ENCODE measurements around the gene RAB40C. TPM values are rescaled to one million over a fixed set of nuclear protein-coding genes. Genes with fewer than 3 reads are reported as not detected.

The RAB40C gene
- total and polyA plus RNA-seq, 7 donors: 16.8 to 41.2 (median 28.8) TPM

DNA sequence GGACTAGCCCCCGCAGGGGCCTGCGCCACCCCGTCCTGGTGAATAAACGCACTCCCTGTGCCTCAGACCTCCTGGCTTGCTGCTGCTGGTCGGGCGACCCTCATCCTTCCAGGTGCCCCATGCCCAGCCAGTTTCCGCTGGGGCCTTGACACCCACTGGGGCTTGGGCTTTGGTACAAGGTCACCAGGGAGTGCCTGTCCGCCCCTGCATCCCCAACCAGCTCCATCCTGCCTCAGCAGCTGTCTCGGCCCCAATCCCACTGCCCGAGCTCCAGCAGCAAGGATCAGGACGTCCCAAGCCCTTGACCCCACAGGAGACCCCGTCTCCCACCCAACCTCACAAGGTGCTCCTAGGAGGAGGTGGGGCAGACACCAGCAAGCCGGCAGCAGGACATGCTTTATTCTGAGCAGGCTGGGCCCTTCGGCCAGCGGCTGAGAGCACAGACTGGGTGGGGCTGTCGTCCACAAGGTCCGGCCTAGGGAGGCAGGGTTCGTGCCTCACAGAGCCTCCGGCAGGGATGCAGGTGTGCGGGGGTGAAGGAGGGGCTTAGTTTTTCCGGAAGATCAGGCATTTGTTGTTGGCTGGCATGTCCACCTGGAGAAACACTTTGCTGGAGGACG, 44.3 kb downstream of the RAB40C start:
- peaks cover 0 to 53% (median 46%) of the 10 kb centered on the region in 4 donors for H3K4me1 ChIP-seq
- H3K9me3 ChIP-seq: no peaks in the 10 kb centered on the region
- TF ChIP-seq EP300 (IDR thresholded peaks at IDR 0.05) (no peak), POLR2A (IDR thresholded peaks at IDR 0.05) (no peak), POLR2AphosphoS5 (IDR thresholded peaks at IDR 0.05) (no peak)
- TF ChIP-seq, protein P1, sequence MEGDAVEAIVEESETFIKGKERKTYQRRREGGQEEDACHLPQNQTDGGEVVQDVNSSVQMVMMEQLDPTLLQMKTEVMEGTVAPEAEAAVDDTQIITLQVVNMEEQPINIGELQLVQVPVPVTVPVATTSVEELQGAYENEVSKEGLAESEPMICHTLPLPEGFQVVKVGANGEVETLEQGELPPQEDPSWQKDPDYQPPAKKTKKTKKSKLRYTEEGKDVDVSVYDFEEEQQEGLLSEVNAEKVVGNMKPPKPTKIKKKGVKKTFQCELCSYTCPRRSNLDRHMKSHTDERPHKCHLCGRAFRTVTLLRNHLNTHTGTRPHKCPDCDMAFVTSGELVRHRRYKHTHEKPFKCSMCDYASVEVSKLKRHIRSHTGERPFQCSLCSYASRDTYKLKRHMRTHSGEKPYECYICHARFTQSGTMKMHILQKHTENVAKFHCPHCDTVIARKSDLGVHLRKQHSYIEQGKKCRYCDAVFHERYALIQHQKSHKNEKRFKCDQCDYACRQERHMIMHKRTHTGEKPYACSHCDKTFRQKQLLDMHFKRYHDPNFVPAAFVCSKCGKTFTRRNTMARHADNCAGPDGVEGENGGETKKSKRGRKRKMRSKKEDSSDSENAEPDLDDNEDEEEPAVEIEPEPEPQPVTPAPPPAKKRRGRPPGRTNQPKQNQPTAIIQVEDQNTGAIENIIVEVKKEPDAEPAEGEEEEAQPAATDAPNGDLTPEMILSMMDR (IDR thresholded peaks at IDR 0.05): no peak
- H3K27me3 ChIP-seq: peaks cover 0 to 13% (median 0%) of the 10 kb centered on the region in 3 donors
- no peak for DNase-seq
- no peak overlapping the region for H3K27ac ChIP-seq
- no peak overlapping the region for H3K4me3 ChIP-seq
- intact Hi-C loops (cut with DNase I): no loop called here
- H3K36me3 ChIP-seq: peaks cover 0 to 21% (median 12%) of the 10 kb centered on the region in 4 donors
- 91 to 93% methylated on average over 22 of the region's 22 CpGs for WGBS, 2 donors

DNA sequence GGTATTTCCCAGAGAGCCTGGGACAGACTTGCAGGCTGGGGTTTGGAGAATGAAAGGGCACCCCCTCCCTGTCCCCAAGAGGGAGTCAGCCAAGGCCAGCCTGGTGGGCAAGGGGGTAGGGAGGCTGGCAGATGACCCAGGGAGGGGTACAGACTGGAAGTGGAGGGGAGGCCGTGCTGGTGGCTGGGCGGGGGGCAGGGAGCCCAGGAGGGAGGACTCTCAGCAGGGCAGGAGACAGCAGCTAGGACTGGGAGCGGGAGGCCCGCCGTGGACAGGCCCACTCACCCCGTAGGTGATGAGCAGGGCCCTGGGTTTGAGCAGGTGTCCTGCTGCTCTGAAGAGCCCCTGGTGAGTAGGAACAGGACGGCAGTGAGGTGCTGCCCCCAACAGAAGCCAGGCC, 45.1 kb downstream of the RAB40C start:
- H3K4me3 ChIP-seq: peak overlapping the region in 3 of 4 donors; percentile 64 to 98 (median 82)
- DNase-seq: no peak
- intact Hi-C loops (cut with DNase I): no loop called here
- no peak overlapping the region for H3K27ac ChIP-seq
- peaks cover 0 to 13% (median 0%) of the 10 kb centered on the region in 3 donors for H3K27me3 ChIP-seq
- no peak for TF ChIP-seq EP300 (IDR thresholded peaks at IDR 0.05)
- TF ChIP-seq POLR2A (IDR thresholded peaks at IDR 0.05): no peak
- TF ChIP-seq POLR2AphosphoS5 (IDR thresholded peaks at IDR 0.05): no peak
- TF ChIP-seq, protein P1 (IDR thresholded peaks at IDR 0.05): no peak
- no peaks in the 10 kb centered on the region for H3K9me3 ChIP-seq
- H3K4me1 ChIP-seq: peaks cover 0 to 44% (median 41%) of the 10 kb centered on the region in 4 donors
- WGBS, 2 donors: 83 to 89% methylated on average over 7 of the region's 7 CpGs
- peaks cover 0 to 21% (median 12%) of the 10 kb centered on the region in 4 donors for H3K36me3 ChIP-seq

DNA sequence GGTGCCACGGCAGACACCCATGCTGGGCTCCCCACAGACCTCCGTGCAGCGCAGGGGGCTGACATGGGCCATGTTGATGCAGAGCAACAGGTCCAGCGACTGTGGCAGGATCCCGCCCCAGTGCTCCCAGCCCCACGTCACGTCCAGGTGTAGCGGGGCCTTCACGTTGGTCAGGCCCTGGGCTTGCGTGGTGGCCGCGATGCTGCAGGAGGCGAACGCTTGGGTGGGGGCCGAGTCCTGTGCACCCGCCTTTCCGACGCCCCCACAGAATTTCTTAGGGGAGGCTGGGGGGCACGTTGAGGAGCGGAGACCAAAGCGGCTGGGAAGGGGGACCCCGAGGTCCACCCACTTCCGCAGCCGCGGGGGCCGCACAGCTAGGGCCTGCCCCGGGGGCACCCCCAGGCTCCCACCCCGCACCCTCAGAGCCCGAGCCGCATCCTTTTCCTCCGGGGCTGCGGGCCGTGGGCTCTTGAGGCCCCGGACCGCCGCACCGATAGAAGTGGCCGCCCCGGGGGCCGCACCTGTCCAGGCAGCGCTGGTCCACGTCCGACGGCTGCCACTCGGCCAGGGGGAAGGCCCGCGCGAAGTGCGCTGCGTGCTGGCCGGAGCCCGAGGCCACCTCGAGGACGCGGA, 45.8 kb downstream of the RAB40C start:
- intact Hi-C loops (cut with DNase I): loop anchor here (2.0 kb wide), 1 partner anchor 47 kb away; no protein-coding TSS in a partner anchor
- Histone ChIP-seq H3K4me1 (peaks cover 0 to 38% (median 34%) of the 10 kb centered on the region in 4 donors), H3K4me3 (peak overlapping the region; percentile 64 to 98 (median 81)), H3K27me3 (peaks cover 0 to 13% (median 0%) of the 10 kb centered on the region in 3 donors), H3K27ac (peak overlapping the region; percentile 89 to 99 (median 97)), H3K36me3 (peaks cover 0 to 21% (median 12%) of the 10 kb centered on the region in 4 donors), H3K9me3 (no peaks in the 10 kb centered on the region)
- WGBS, 2 donors: 1 to 4% methylated on average over 55 of the region's 55 CpGs
- TF ChIP-seq EP300 (IDR thresholded peaks at IDR 0.05) (no peak), POLR2AphosphoS5 (IDR thresholded peaks at IDR 0.05) (no peak), POLR2A (IDR thresholded peaks at IDR 0.05) (no peak)
- TF ChIP-seq, protein P1 (IDR thresholded peaks at IDR 0.05): no peak
- DNase-seq: no peak

DNA sequence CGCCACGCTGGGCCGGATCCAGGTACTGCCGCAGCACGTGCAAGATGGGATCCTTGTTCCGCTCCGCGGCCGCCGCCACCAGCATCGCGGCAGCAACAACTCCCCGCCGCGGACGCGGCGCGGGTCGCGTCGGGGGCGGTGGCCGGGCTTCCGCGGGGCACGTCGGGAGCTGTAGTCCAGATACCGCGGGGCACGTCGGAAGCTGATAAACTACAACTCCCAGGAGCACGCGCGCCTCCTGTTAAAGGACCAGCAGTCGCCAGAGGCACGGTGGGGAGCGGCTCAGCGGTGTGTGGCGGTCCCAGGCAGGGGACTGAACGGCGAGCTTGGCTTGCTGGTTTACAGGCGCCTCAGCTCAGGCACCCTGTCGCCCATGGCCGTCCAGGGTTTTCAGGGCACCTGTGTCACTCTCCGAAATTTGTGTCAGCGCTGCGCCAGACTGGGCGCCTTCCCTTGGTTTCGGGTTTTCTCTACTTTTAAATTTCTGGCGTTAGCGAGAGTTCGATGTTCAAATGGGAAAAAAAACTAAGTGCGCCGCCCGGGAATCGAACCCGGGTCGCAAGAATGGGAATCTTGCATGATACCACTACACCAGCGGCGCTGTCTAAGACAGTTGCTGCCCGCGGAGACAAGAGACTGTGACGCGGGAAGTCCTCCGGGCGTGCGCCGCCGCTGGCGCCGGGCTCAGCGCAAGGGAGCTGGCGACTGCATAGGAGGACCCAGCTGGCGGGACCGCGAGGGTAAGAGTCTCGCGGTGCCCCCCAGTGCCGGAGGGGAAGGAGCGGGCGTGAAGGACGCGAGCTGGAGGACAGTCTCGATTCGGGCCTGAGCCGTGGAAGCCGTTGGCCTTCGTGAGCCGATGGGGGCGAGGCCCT, 46.6 kb downstream of the RAB40C start, which contains the start of gene METTL26:
Gene METTL26 (minus strand): TSS at position 100 of the 875 bp plus-strand sequence. CDS start 15 bp downstream, at position 85.
- no peaks in the 10 kb centered on the region for H3K9me3 ChIP-seq
- DNase-seq: peak; percentile 98
- H3K36me3 ChIP-seq: peaks cover 0 to 21% (median 12%) of the 10 kb centered on the region in 4 donors
- TF ChIP-seq EP300 (IDR thresholded peaks at IDR 0.05) (no peak), POLR2A (IDR thresholded peaks at IDR 0.05) (peak; percentile 19 to 35), POLR2AphosphoS5 (IDR thresholded peaks at IDR 0.05) (peak; percentile 71 to 82 (median 74))
- TF ChIP-seq, protein P1 (IDR thresholded peaks at IDR 0.05): no peak
- H3K27ac ChIP-seq: peak within 1 kb of the TSS; percentile 89 to 99 (median 97)
- peak within 1 kb of the TSS; percentile 64 to 98 (median 81) for H3K4me3 ChIP-seq
- H3K27me3 ChIP-seq: peaks cover 0 to 6% (median 0%) of the 10 kb centered on the region in 3 donors
- peaks cover 0 to 37% (median 31%) of the 10 kb centered on the region in 4 donors for H3K4me1 ChIP-seq
- 0% methylated on average over 91 of the region's 91 CpGs for WGBS, 2 donors
- intact Hi-C loops (cut with DNase I): loop anchor here (2.0 kb wide), 1 partner anchor 48 kb away; no protein-coding TSS in a partner anchor

Measured in sigmoid colon (tissue), 7 donors.